ENCODE data around the gene M6PR.

M6PR gene

GRCh38 chr12:8894378-8894777, 55.1 kb downstream of the M6PR start:
- H3K27ac Mint-ChIP-seq: no peak overlapping the region
- no peak for DNase-seq
- no peaks in the 10 kb centered on the region for H3K36me3 Mint-ChIP-seq (ENCODE audit: low read depth)
- H3K4me3 Mint-ChIP-seq: no peak overlapping the region
- no peak for TF ChIP-seq CTCF (IDR thresholded peaks at IDR 0.05)
- peaks cover 6% of the 10 kb centered on the region for H3K9me3 Mint-ChIP-seq
- H3K27me3 Mint-ChIP-seq (ENCODE audit: low read depth, poor library complexity): no peaks in the 10 kb centered on the region
- H3K4me1 Mint-ChIP-seq: peaks cover 12% of the 10 kb centered on the region

- Mint-ChIP-seq H3K9me3 (peaks cover 12% of the 10 kb centered on the region), H3K4me1 (peaks cover 7% of the 10 kb centered on the region), H3K27ac (no peak overlapping the region), H3K4me3 (no peak overlapping the region), H3K36me3 (ENCODE audit: low read depth) (peaks cover 6% of the 10 kb centered on the region), H3K27me3 (ENCODE audit: low read depth, poor library complexity) (no peaks in the 10 kb centered on the region)
- no peak for TF ChIP-seq CTCF (IDR thresholded peaks at IDR 0.05)
- DNase-seq: no peak
These were observed 57.5 kb downstream of the M6PR start for GRCh38 chr12:8891976-8892375.
